HepG2 (cell line): Measurements from ENCODE around the gene PKD1L1. TPM values are rescaled to one million over a fixed set of nuclear protein-coding genes. Genes with fewer than 3 reads are reported as not detected.

ENCODE experiments used
- ATAC-seq: fragments of 200-7000 bp; cut with Tn5 transposase; 3 replicates; pipeline ENCODE4 v1.9.1; 2020; ENCODE audit warnings: mild to moderate bottlenecking, moderate library complexity
- BruUV-seq: library from RNA; stranded (reverse); fragments of 400-500 nt; replicated peaks from 2 replicates; lab custom pipeline; 2021; lab: Mats Ljungman, UMichigan
- CTCF ChIA-PET: fragments of 300-600 bp; formaldehyde crosslinking; extraction: SDS; loops from one replicate; lab custom pipeline; 2021; ENCODE audit warnings: low total read pairs, inconsistent platforms, low intra/inter-chr PET ratio; lab: Yijun Ruan, JAX
- POLR2A ChIA-PET: fragments of 350-600 bp; sonication (Branson Sonifier 250); formaldehyde crosslinking; loops from one replicate; lab custom pipeline; 2020; ENCODE audit warnings: antibody characterized with exemption, inconsistent platforms; lab: Yijun Ruan, JAX
- DNase-seq: peaks from one replicate; pipeline ENCODE4 v3.0.0-alpha.2; 2015; ENCODE audit warnings: low spot score
- FAIRE-seq: peaks from 3 replicates; lab custom pipeline; 2011; peaks lifted over from hg19 to GRCh38; lab: Jason Lieb, UNC
- H2AFZ ChIP-seq: one replicate; pipeline ENCODE4 v1.6.1; 2011; ENCODE audit warnings: low read length, inconsistent platforms
- H3K27ac ChIP-seq: fragments of 300-600 bp; 3 replicates; pipeline ENCODE4 v1.8.0; 2011; ENCODE audit warnings: mixed run types, mild to moderate bottlenecking, mixed read lengths, low read length, inconsistent platforms; ENCODE audit not compliant: insufficient read depth; ENCODE audit errors: extremely low read length
- H3K27me3 ChIP-seq, 2 experiments: fragments of 200-600 bp in 1 of 2; 2 replicates in 1 of 2; 3 replicates in 1 of 2; pipeline versions ENCODE4 v1.6.0 to v1.8.0; 2011; ENCODE audit warnings: low read length in 2 of 2, mild to moderate bottlenecking in 2 of 2, moderate library complexity in 2 of 2, inconsistent platforms in 1 of 2; ENCODE audit not compliant: insufficient read depth in 2 of 2, control insufficient read depth in 1 of 2
- H3K36me3 ChIP-seq, 2 experiments: fragments of 200-600 bp in 1 of 2; replicated peaks in 1 of 2; 2 replicates in 1 of 2; 3 replicates in 1 of 2; pipeline versions ENCODE4 v1.5.1 to v1.8.0; 2011; ENCODE audit warnings: low read length in 2 of 2, inconsistent platforms in 1 of 2; ENCODE audit not compliant: insufficient read depth in 2 of 2, control insufficient read depth in 1 of 2
- H3K4me1 ChIP-seq: 2 replicates; pipeline ENCODE4 v1.5.1; 2012; ENCODE audit warnings: low read length, inconsistent platforms; ENCODE audit not compliant: insufficient read depth
- H3K4me2 ChIP-seq: 2 replicates; pipeline ENCODE4 v1.6.0; 2011; ENCODE audit warnings: low read depth, low read length, inconsistent platforms
- H3K4me3 ChIP-seq, 3 experiments: fragments of 200-600 bp in 1 of 3; sonication (generic), shearing (Covaris generic) in 1 of 3; replicated peaks in 1 of 3; 2 replicates each; pipeline ENCODE4 v1.5.1; 2011 to 2016; ENCODE audit warnings: low read length in 3 of 3, inconsistent platforms in 2 of 3, low read depth in 2 of 3, mild to moderate bottlenecking in 2 of 3, control low read depth in 1 of 3, mixed read lengths in 1 of 3; ENCODE audit not compliant: insufficient read depth in 1 of 3
- H3K79me2 ChIP-seq: one replicate; pipeline ENCODE4 v1.6.1; 2011; ENCODE audit warnings: low read length, inconsistent platforms; ENCODE audit not compliant: insufficient read depth
- H3K9ac ChIP-seq: 2 replicates; pipeline ENCODE4 v1.6.0; 2011; ENCODE audit warnings: mild to moderate bottlenecking, low read depth, low read length, inconsistent platforms; ENCODE audit not compliant: insufficient read depth
- H3K9me3 ChIP-seq: 2 replicates; pipeline ENCODE4 v1.5.1; 2012; ENCODE audit warnings: mild to moderate bottlenecking, low read length
- H4K20me1 ChIP-seq: 2 replicates; pipeline ENCODE4 v1.6.0; 2011; ENCODE audit warnings: inconsistent platforms, mild to moderate bottlenecking, low read length, moderate library complexity; ENCODE audit not compliant: insufficient read depth
- ATAD3A ChIP-seq: sonication (generic); formaldehyde crosslinking; IDR thresholded peaks from 2 replicates; pipeline ENCODE4 v1.4.0; 2020; ENCODE audit warnings: missing genetic modification reagents
- FOXK1 ChIP-seq: sonication (generic); formaldehyde crosslinking; IDR thresholded peaks from 2 replicates; pipeline ENCODE4 v1.4.0; 2020; ENCODE audit warnings: low read depth, missing genetic modification reagents, borderline replicate concordance
- GFI1 ChIP-seq: sonication (generic); formaldehyde crosslinking; IDR thresholded peaks from 2 replicates; pipeline ENCODE4 v1.5.0; 2020; ENCODE audit warnings: missing genetic modification reagents, mild to moderate bottlenecking, borderline replicate concordance
- HOXA7 ChIP-seq: sonication (generic); formaldehyde crosslinking; IDR thresholded peaks from 2 replicates; pipeline ENCODE4 v1.8.1; 2022; ENCODE audit warnings: mild to moderate bottlenecking, missing genetic modification reagents, moderate library complexity
- KAT7 ChIP-seq: IDR thresholded peaks from 2 replicates; pipeline ENCODE4 v1.6.1; 2018; ENCODE audit warnings: borderline replicate concordance, missing compliant biosample characterization
- KMT2A ChIP-seq: sonication (generic); formaldehyde crosslinking; IDR thresholded peaks from 2 replicates; pipeline ENCODE4 v1.4.0; 2020; ENCODE audit warnings: missing genetic modification reagents
- MTA3 ChIP-seq: sonication (generic); formaldehyde crosslinking; IDR thresholded peaks from 2 replicates; pipeline ENCODE4 v1.4.0; 2020; ENCODE audit warnings: missing genetic modification reagents
- MXI1 ChIP-seq: IDR thresholded peaks from 3 replicates; pipeline ENCODE4 v1.6.1; 2012; ENCODE audit warnings: low read depth, low read length, inconsistent platforms, borderline replicate concordance
- NCOA5 ChIP-seq: sonication (generic); formaldehyde crosslinking; IDR thresholded peaks from 2 replicates; pipeline ENCODE4 v1.4.0; 2020; ENCODE audit warnings: missing genetic modification reagents
- NFE2 ChIP-seq: sonication (generic); formaldehyde crosslinking; IDR thresholded peaks from 2 replicates; pipeline ENCODE4 v1.4.0; 2020; ENCODE audit warnings: missing genetic modification reagents
- PCBP1 ChIP-seq: fragments of 200-400 bp; formaldehyde crosslinking; IDR thresholded peaks from 2 replicates; pipeline ENCODE4 v1.6.1; 2017; ENCODE audit warnings: mild to moderate bottlenecking, low read depth, low read length, borderline replicate concordance
- RBM39 ChIP-seq: fragments of 200-400 bp; formaldehyde crosslinking; IDR thresholded peaks from one replicate; pipeline ENCODE4 v1.6.1; 2018; ENCODE audit warnings: antibody characterized with exemption, mild to moderate bottlenecking, low read depth, low read length; ENCODE audit not compliant: poor library complexity, severe bottlenecking
- SCMH1 ChIP-seq: sonication (generic); formaldehyde crosslinking; IDR thresholded peaks from 2 replicates; pipeline ENCODE4 v1.9.0; 2021; ENCODE audit warnings: missing genetic modification reagents, mild to moderate bottlenecking, borderline replicate concordance
- SNRNP70 ChIP-seq: fragments of 200-400 bp; formaldehyde crosslinking; IDR thresholded peaks from 2 replicates; pipeline ENCODE4 v1.6.1; 2017; ENCODE audit warnings: mild to moderate bottlenecking, low read depth, low read length, moderate library complexity
- ZC3H4 ChIP-seq: sonication (generic); formaldehyde crosslinking; IDR thresholded peaks from 2 replicates; pipeline ENCODE4 v1.4.0; 2020; ENCODE audit warnings: missing genetic modification reagents, borderline replicate concordance
- ZNF3 ChIP-seq: IDR thresholded peaks from 2 replicates; pipeline ENCODE4 v1.7.0; 2017; ENCODE audit warnings: inconsistent platforms
- ZNF337 ChIP-seq: sonication (generic); formaldehyde crosslinking; IDR thresholded peaks from 2 replicates; pipeline ENCODE4 v1.5.1; 2020; ENCODE audit warnings: missing genetic modification reagents, low read depth, mild to moderate bottlenecking, borderline replicate concordance
- ZNF607 ChIP-seq: sonication (generic); formaldehyde crosslinking; IDR thresholded peaks from 2 replicates; pipeline ENCODE4 v1.5.1; 2020; ENCODE audit warnings: missing genetic modification reagents, mild to moderate bottlenecking, borderline replicate concordance
- WGBS: methylation state at CpG from one replicate; pipeline ENCODE4 v1.1.6; 2017; ENCODE audit warnings: low lambda C conversion rate; 5-methylcytosine and 5-hydroxymethylcytosine counted together
- in situ Hi-C: cut with HindIII; loops from 2 replicates; pipeline ENCODE4 v1.10.0; 2017; ENCODE audit warnings: low pct_unique_long_range_greater_than_20kb; ENCODE audit not compliant: extremely low pct_ligation_motif_present
- intact Hi-C: fragments of 100-400 bp; cut with micrococcal nuclease; formaldehyde crosslinking; loops from one replicate; pipeline ENCODE4 v1.10.0; 2022; ENCODE audit not compliant: unreplicated experiment
- polyA plus RNA-seq, 8 experiments: library from polyadenylated mRNA; depleted of rRNA in 3 of 8; stranded (reverse) in 7 of 8; unstranded in 1 of 8; fragments of >200 nt; fragmentation: Illumina TruSeq in 4 of 8; extraction: Trizol in 4 of 8; gene quantifications; 2 replicates each; pipeline versions ENCODE4 v1.2.1 to v1.2.3, GENCODE V29; 2011 to 2016; ENCODE audit warnings: low read depth in 4 of 8, missing spikeins in 1 of 8, mixed read lengths in 1 of 8; ENCODE audit not compliant: insufficient read depth in 1 of 8
- total RNA-seq, 5 experiments: library from RNA; depleted of rRNA; stranded (reverse); fragments of >200 nt; fragmentation: Illumina TruSeq; extraction: Trizol; gene quantifications; 2 replicates each; pipeline ENCODE4 v1.2.3, GENCODE V29; 2016; ENCODE audit warnings: low read depth in 1 of 5
- TF ChIP-seq, protein P1 (sequence below): sonication (generic); formaldehyde crosslinking; IDR thresholded peaks from 2 replicates; pipeline ENCODE4 v1.8.1; 2023; ENCODE audit warnings: mild to moderate bottlenecking, inconsistent platforms, moderate library complexity, missing genetic modification reagents, borderline replicate concordance
- TF ChIP-seq, protein P2 (sequence below): IDR thresholded peaks from 2 replicates; pipeline ENCODE4 v1.6.1; 2012; ENCODE audit warnings: inconsistent platforms

PKD1L1 gene
- total and polyA plus RNA-seq, 2 of the 13 experiments (the other 11 are each of a cell fraction or from before 2014, with no cell fraction given) = 0.01 TPM; not detected in 1

GRCh38 chr7:47811632-47812380 lies 136.5 kb downstream of the PKD1L1 start:
- in situ Hi-C loops (no loop called here), intact Hi-C loops (loop anchor here (10.0 kb wide), 1 partner anchor 207 kb away; no protein-coding TSS in a partner anchor)
- no peak overlapping the region for H3K4me3 ChIP-seq
- no peaks in the 10 kb centered on the region for H3K9me3 ChIP-seq
- H3K79me2 ChIP-seq = no peaks in the 10 kb centered on the region
- TF ChIP-seq ATAD3A = no peak
- no peak for TF ChIP-seq PCBP1
- TF ChIP-seq NFE2 (CRISPR knock-in tag) = no peak
- no peak for TF ChIP-seq KAT7 (CRISPR knock-in tag)
- no peak for TF ChIP-seq HOXA7
- no peak for TF ChIP-seq GFI1 (CRISPR knock-in tag)
- TF ChIP-seq, protein P1, sequence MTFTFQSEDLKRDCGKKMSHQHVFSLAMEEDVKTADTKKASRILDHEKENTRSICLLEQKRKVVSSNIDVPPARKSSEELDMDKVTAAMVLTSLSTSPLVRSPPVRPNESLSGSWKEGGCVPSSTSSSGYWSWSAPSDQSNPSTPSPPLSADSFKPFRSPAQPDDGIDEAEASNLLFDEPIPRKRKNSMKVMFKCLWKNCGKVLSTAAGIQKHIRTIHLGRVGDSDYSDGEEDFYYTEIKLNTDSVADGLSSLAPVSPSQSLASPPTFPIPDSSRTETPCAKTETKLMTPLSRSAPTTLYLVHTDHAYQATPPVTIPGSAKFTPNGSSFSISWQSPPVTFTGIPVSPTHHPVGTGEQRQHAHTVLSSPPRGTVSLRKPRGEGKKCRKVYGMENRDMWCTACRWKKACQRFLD (CRISPR knock-in tag) = no peak
- TF ChIP-seq RBM39 = no peak
- no peak for TF ChIP-seq ZNF607
- no peak for TF ChIP-seq ZNF337 (CRISPR knock-in tag)
- TF ChIP-seq, protein P2, sequence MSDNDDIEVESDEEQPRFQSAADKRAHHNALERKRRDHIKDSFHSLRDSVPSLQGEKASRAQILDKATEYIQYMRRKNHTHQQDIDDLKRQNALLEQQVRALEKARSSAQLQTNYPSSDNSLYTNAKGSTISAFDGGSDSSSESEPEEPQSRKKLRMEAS = no peak
- TF ChIP-seq MXI1 = no peak
- no peak for TF ChIP-seq ZC3H4
- no peak for TF ChIP-seq NCOA5 (CRISPR knock-in tag)
- no peak for TF ChIP-seq SCMH1
- no peak for TF ChIP-seq ZNF3 (CRISPR knock-in tag)
- TF ChIP-seq KMT2A (CRISPR knock-in tag) = no peak
- no peak for TF ChIP-seq FOXK1
- TF ChIP-seq MTA3 (CRISPR knock-in tag) = no peak
- no peak for TF ChIP-seq SNRNP70
- ATAC-seq (peak; percentile 33), FAIRE-seq (no peak), DNase-seq (no peak)
- no peak overlapping the region for H2AFZ ChIP-seq
- no peaks in the 10 kb centered on the region for H3K27me3 ChIP-seq
- H3K4me1 ChIP-seq = peaks cover 49% of the 10 kb centered on the region
- ChIA-PET POLR2A (no interaction called here), CTCF (no interaction called here)
- WGBS = 78% methylated on average over 10 of the region's 10 CpGs
- no TSS peak for BruUV-seq
- no peaks in the 10 kb centered on the region for H4K20me1 ChIP-seq
- H3K4me2 ChIP-seq = no peak overlapping the region
- H3K9ac ChIP-seq = no peak overlapping the region
- H3K36me3 ChIP-seq = no peaks in the 10 kb centered on the region
- no peak overlapping the region for H3K27ac ChIP-seq
